Measurements from ENCODE around the gene COL4A6. TPM values are rescaled to one million over a fixed set of nuclear protein-coding genes. Genes with fewer than 3 reads are reported as not detected.

Gene COL4A6
- total and polyA plus RNA-seq, 2 of the 4 experiments (the other 2 are of a cell fraction) = 0.36 to 0.74 TPM

DNA sequence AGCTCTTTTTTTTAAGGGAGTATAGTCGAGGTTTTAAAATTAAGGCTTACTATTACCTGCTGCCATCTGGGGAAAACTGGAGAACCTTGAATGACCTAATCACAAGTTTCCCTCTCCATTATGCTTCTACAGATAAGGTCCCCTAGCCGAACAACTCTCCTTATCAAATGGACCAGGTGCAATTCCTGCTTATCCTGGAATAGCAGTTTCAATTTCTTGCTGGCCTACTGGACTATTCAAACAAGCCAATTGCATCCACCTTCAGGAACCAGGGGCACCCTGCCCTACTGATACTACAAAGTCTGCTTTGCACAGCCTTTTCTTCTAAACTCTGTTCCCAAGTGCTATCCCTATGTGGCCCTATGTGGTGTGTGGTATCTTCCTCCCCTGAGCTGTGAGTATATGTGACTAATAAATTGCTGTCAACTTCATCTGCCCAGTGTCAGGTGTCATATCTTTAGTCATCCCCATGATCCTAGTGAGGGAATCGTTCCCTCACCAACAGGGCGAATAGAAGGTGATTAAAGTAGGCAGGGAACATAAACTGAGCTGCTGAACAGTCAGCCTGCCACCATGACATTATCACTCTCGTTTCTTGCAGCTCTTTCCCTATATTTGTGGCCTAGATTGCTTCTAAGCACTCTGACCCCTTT is 218.1 kb downstream of the COL4A6 start:
- 44% methylated on average over 1 of the region's 5 CpGs; no CpG with 5 or more reads in 1 of the 2 experiments for WGBS, 2 experiments (ENCODE audit: extremely low coverage in 2 of 2, insufficient read length in 1 of 2)
- Histone ChIP-seq H4K20me1 (ENCODE audit: insufficient read depth, low read length) (no peaks in the 10 kb centered on the region), H3K27ac (ENCODE audit: insufficient read depth, low read length) (no peak overlapping the region), H3K9me1 (ENCODE audit: insufficient read depth, low read length) (no peaks in the 10 kb centered on the region; the same call in 1 of the 2 replicates), H2AK5ac (ENCODE audit: low read depth, low read length) (no peak overlapping the region), H4K5ac (ENCODE audit: low read depth, low read length) (no peak overlapping the region), H2BK5ac (ENCODE audit: low read depth, low read length, poor library complexity, severe bottlenecking) (no peak overlapping the region), H3K23ac (ENCODE audit: low read depth, low read length) (no peak overlapping the region), H3K14ac (replicated peaks; ENCODE audit: low read depth, low read length) (no peak overlapping the region), H3K4me3 (ENCODE audit: insufficient read depth, low read depth, low read length) (no peak overlapping the region), H3K4me1 (ENCODE audit: control insufficient read depth, insufficient read depth, low read length) (peaks cover 4% of the 10 kb centered on the region), H3K9me3 (ENCODE audit: control insufficient read depth, insufficient read depth, low read length) (no peaks in the 10 kb centered on the region), H3K18ac (ENCODE audit: low read depth, low read length) (no peak overlapping the region), H3K4me2 (ENCODE audit: low read depth, low read length) (no peak overlapping the region), H2AK9ac (replicated peaks; ENCODE audit: low read depth, low read length, poor library complexity) (no peak overlapping the region), H3K4ac (ENCODE audit: low read depth, low read length) (no peak overlapping the region), H2BK20ac (ENCODE audit: low read depth, low read length) (no peak overlapping the region), H2AFZ (replicated peaks; ENCODE audit: low read length, poor library complexity) (no peak overlapping the region), H3K9ac (ENCODE audit: low read depth, low read length) (no peak overlapping the region), H3K79me1 (ENCODE audit: low read depth in 1 of 2, low read length in 2 of 2) (no peaks in the 10 kb centered on the region), H4K91ac (ENCODE audit: insufficient read depth, low read depth, low read length) (no peak overlapping the region), H3K56ac (ENCODE audit: extremely low read depth, insufficient read depth, low read length) (no peak overlapping the region), H2BK15ac (ENCODE audit: low read depth, low read length) (no peak overlapping the region), H3K27me3 (ENCODE audit: control insufficient read depth, insufficient read depth, low read length) (peaks cover 17% of the 10 kb centered on the region), H2BK120ac (ENCODE audit: low read depth, low read length) (no peak overlapping the region), H3K36me3 (ENCODE audit: control insufficient read depth, insufficient read depth, low read length) (no peaks in the 10 kb centered on the region), H4K8ac (ENCODE audit: low read depth in 2 of 2, low read length in 2 of 2) (no peak overlapping the region)
- in situ Hi-C loops (cut with MboI; ENCODE audit: low sequenced_read_pairs) = loop anchor here (10.0 kb wide), 1 partner anchor 335 kb away; no protein-coding TSS in a partner anchor
- intact Hi-C loops (cut with micrococcal nuclease) = no loop called here
- ChIA-PET CTCF (no interaction called here), POLR2A (ENCODE audit: unreplicated experiment) (no interaction called here)
- TF ChIP-seq NFE2L2 (IDR thresholded peaks at IDR 0.05; ENCODE audit: low read depth, low read length) (no peak), RFX5 (IDR thresholded peaks at IDR 0.05; ENCODE audit: low read depth, low read length) (no peak), RCOR1 (IDR thresholded peaks at IDR 0.05; ENCODE audit: insufficient replicate concordance, low read length) (no peak), CHD1 (IDR thresholded peaks at IDR 0.05; ENCODE audit: low read depth, low read length) (no peak), CEBPB (IDR thresholded peaks at IDR 0.05; ENCODE audit: low read depth, low read length) (no peak), POLR2A (IDR thresholded peaks at IDR 0.05; ENCODE audit: low read depth, low read length) (no peak), RAD21 (IDR thresholded peaks at IDR 0.05; ENCODE audit: low read length) (no peak), MXI1 (IDR thresholded peaks at IDR 0.05; ENCODE audit: borderline replicate concordance, low read depth, low read length) (no peak), SMC3 (IDR thresholded peaks at IDR 0.05; ENCODE audit: low read depth, low read length) (no peak), FOS (IDR thresholded peaks at IDR 0.05; ENCODE audit: low read depth, low read length) (no peak), BHLHE40 (IDR thresholded peaks at IDR 0.05; ENCODE audit: low read depth, low read length) (no peak), MAZ (IDR thresholded peaks at IDR 0.05; ENCODE audit: borderline replicate concordance, low read depth, low read length) (no peak), MAFK (IDR thresholded peaks at IDR 0.05; ENCODE audit: low read depth, low read length) (no peak)
- TF ChIP-seq, protein P1, sequence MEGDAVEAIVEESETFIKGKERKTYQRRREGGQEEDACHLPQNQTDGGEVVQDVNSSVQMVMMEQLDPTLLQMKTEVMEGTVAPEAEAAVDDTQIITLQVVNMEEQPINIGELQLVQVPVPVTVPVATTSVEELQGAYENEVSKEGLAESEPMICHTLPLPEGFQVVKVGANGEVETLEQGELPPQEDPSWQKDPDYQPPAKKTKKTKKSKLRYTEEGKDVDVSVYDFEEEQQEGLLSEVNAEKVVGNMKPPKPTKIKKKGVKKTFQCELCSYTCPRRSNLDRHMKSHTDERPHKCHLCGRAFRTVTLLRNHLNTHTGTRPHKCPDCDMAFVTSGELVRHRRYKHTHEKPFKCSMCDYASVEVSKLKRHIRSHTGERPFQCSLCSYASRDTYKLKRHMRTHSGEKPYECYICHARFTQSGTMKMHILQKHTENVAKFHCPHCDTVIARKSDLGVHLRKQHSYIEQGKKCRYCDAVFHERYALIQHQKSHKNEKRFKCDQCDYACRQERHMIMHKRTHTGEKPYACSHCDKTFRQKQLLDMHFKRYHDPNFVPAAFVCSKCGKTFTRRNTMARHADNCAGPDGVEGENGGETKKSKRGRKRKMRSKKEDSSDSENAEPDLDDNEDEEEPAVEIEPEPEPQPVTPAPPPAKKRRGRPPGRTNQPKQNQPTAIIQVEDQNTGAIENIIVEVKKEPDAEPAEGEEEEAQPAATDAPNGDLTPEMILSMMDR (conservative IDR thresholded peaks at IDR 0.05; ENCODE audit: low read depth, low read length) = no peak
- TF ChIP-seq, protein P2, sequence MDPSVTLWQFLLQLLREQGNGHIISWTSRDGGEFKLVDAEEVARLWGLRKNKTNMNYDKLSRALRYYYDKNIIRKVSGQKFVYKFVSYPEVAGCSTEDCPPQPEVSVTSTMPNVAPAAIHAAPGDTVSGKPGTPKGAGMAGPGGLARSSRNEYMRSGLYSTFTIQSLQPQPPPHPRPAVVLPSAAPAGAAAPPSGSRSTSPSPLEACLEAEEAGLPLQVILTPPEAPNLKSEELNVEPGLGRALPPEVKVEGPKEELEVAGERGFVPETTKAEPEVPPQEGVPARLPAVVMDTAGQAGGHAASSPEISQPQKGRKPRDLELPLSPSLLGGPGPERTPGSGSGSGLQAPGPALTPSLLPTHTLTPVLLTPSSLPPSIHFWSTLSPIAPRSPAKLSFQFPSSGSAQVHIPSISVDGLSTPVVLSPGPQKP (IDR thresholded peaks at IDR 0.05; ENCODE audit: borderline replicate concordance, low read depth, low read length) = no peak
- TF ChIP-seq, protein P3, sequence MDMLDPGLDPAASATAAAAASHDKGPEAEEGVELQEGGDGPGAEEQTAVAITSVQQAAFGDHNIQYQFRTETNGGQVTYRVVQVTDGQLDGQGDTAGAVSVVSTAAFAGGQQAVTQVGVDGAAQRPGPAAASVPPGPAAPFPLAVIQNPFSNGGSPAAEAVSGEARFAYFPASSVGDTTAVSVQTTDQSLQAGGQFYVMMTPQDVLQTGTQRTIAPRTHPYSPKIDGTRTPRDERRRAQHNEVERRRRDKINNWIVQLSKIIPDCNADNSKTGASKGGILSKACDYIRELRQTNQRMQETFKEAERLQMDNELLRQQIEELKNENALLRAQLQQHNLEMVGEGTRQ (IDR thresholded peaks at IDR 0.05; ENCODE audit: low read depth, low read length) = no peak
- DNase-seq = no peak
- dilution Hi-C loops (cut with HindIII; ENCODE audit: low sequenced_read_pairs, unreplicated experiment) = no loop called here
- no TSS peak for BruUV-seq (replicated peaks)
- ATAC-seq (ENCODE audit: low read depth) = no peak
